ENCODE data around the gene POU2F1.

DNA sequence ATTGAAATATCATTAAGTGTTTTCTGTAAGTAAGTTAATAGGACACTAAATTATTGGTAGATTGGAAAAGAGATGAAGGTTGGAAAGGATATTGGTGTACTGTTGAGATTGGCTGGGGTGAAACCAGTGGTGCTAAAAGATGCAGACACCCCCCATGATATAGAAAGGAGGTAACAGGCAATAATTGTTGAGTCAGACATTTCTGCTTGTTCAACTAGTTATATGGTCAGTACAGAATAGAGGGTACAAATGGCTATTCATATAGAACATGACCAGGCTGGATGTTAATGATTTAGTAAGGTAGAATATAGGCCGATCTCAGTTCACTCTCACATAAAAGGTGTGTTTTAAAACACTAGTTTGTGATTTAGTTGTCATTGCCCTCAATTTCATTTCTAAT lies 104.5 kb downstream of the POU2F1 start:
- TF ChIP-seq FOXA1 (IDR thresholded peaks at IDR 0.05) (no peak), FOXM1 (IDR thresholded peaks at IDR 0.05; ENCODE audit: borderline replicate concordance) (no peak), BHLHE40 (IDR thresholded peaks at IDR 0.05; ENCODE audit: borderline replicate concordance) (no peak), LEF1 (IDR thresholded peaks at IDR 0.05; ENCODE audit: borderline replicate concordance) (no peak), SP1 (IDR thresholded peaks at IDR 0.05) (no peak), ELF4 (IDR thresholded peaks at IDR 0.05) (no peak), L3MBTL2 (conservative IDR thresholded peaks at IDR 0.05) (no peak), ZNF384 (IDR thresholded peaks at IDR 0.05) (no peak), TARDBP (IDR thresholded peaks at IDR 0.05) (no peak), FOXK2 (IDR thresholded peaks at IDR 0.05) (no peak)
- TF ChIP-seq, protein P1, sequence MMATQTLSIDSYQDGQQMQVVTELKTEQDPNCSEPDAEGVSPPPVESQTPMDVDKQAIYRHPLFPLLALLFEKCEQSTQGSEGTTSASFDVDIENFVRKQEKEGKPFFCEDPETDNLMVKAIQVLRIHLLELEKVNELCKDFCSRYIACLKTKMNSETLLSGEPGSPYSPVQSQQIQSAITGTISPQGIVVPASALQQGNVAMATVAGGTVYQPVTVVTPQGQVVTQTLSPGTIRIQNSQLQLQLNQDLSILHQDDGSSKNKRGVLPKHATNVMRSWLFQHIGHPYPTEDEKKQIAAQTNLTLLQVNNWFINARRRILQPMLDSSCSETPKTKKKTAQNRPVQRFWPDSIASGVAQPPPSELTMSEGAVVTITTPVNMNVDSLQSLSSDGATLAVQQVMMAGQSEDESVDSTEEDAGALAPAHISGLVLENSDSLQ (IDR thresholded peaks at IDR 0.05): no peak

Measured in HEK293T (cell line).